ACC112 (cell line): ENCODE results near the gene CTDP1.
"Not testable (repeated sequence)": the region's sequence is repeated elsewhere in the genome, so short reads cannot be mapped to it uniquely, and the experiment has no call there.

ENCODE experiments used
- H2AFZ ChIP-seq: fragments of 200-600 bp; sonication (generic); one replicate; pipeline ENCODE4 v1.6.0; 2017; ENCODE audit warnings: antibody characterized with exemption, low read length; ENCODE audit not compliant: unreplicated experiment
- H3K27ac ChIP-seq: fragments of 200-600 bp; sonication (generic); 2 replicates; pipeline ENCODE4 v1.5.1; 2014; ENCODE audit warnings: low read depth, mild to moderate bottlenecking, antibody characterized with exemption, low read length, moderate library complexity
- H3K27me3 ChIP-seq: fragments of 200-600 bp; sonication (generic); 2 replicates; pipeline ENCODE4 v1.6.1; 2014; ENCODE audit warnings: mild to moderate bottlenecking, antibody characterized with exemption, low read length, moderate library complexity, mixed read lengths; ENCODE audit not compliant: insufficient read depth
- H3K36me3 ChIP-seq: fragments of 200-600 bp; sonication (generic); 2 replicates; pipeline ENCODE4 v1.6.1; 2016; ENCODE audit warnings: mild to moderate bottlenecking, antibody characterized with exemption, low read length, moderate library complexity, mixed read lengths; ENCODE audit not compliant: insufficient read depth
- H3K4me1 ChIP-seq: fragments of 200-600 bp; sonication (generic); one replicate; pipeline ENCODE4 v1.6.1; 2016; ENCODE audit warnings: low read length, mixed read lengths; ENCODE audit not compliant: insufficient read depth, unreplicated experiment, control insufficient read depth
- H3K4me3 ChIP-seq: fragments of 200-600 bp; sonication (generic); 2 replicates; pipeline ENCODE4 v1.5.1; 2014; ENCODE audit warnings: mild to moderate bottlenecking, low read depth, low read length
- H3K79me2 ChIP-seq: fragments of 200-600 bp; sonication (generic); one replicate; pipeline ENCODE4 v1.6.0; 2016; ENCODE audit warnings: low read length; ENCODE audit not compliant: control insufficient read depth, unreplicated experiment, insufficient read depth

Gene CTDP1

GRCh38 chr18:79736230-79736629, 56.6 kb downstream of the CTDP1 start:
- Histone ChIP-seq H3K27ac (no peak overlapping the region), H3K4me1 (no peaks in the 10 kb centered on the region), H2AFZ (no peak overlapping the region), H3K79me2 (no peaks in the 10 kb centered on the region), H3K27me3 (no peaks in the 10 kb centered on the region), H3K4me3 (no peak overlapping the region), H3K36me3 (peaks cover 86% of the 10 kb centered on the region)

- no peaks in the 10 kb centered on the region for H3K4me1 ChIP-seq
- no peaks in the 10 kb centered on the region for H3K79me2 ChIP-seq
- no peaks in the 10 kb centered on the region for H3K27me3 ChIP-seq
- H3K36me3 ChIP-seq: peaks cover 86% of the 10 kb centered on the region
- no peak overlapping the region for H3K4me3 ChIP-seq
- no peak overlapping the region for H2AFZ ChIP-seq
- H3K27ac ChIP-seq: no peak overlapping the region
Observed at GRCh38 chr18:79736846-79737245, 57.2 kb downstream of the CTDP1 start.

GRCh38 chr18:79737426-79737825, 57.8 kb downstream of the CTDP1 start:
- no peak overlapping the region for H2AFZ ChIP-seq
- H3K27me3 ChIP-seq: no peaks in the 10 kb centered on the region
- no peak overlapping the region for H3K27ac ChIP-seq
- H3K36me3 ChIP-seq: peaks cover 82% of the 10 kb centered on the region
- no peaks in the 10 kb centered on the region for H3K4me1 ChIP-seq
- H3K79me2 ChIP-seq: no peaks in the 10 kb centered on the region
- H3K4me3 ChIP-seq: no peak overlapping the region

GRCh38 chr18:79738041-79738461, 58.4 kb downstream of the CTDP1 start:
- Histone ChIP-seq H3K36me3 (peaks cover 80% of the 10 kb centered on the region), H2AFZ (no peak overlapping the region), H3K27ac (no peak overlapping the region), H3K4me3 (no peak overlapping the region), H3K79me2 (no peaks in the 10 kb centered on the region), H3K27me3 (no peaks in the 10 kb centered on the region), H3K4me1 (no peaks in the 10 kb centered on the region)

GRCh38 chr18:79738581-79739439, 59.2 kb downstream of the CTDP1 start:
- Histone ChIP-seq H3K4me3 (no peak overlapping the region), H3K36me3 (peaks cover 73% of the 10 kb centered on the region), H3K27ac (no peak overlapping the region), H3K4me1 (no peaks in the 10 kb centered on the region), H3K79me2 (no peaks in the 10 kb centered on the region), H3K27me3 (no peaks in the 10 kb centered on the region), H2AFZ (no peak overlapping the region)

GRCh38 chr18:79739440-79739778, 59.8 kb downstream of the CTDP1 start:
- Histone ChIP-seq H2AFZ (no peak overlapping the region), H3K4me3 (no peak overlapping the region), H3K36me3 (peaks cover 67% of the 10 kb centered on the region), H3K4me1 (no peaks in the 10 kb centered on the region), H3K79me2 (no peaks in the 10 kb centered on the region), H3K27me3 (no peaks in the 10 kb centered on the region), H3K27ac (no peak overlapping the region)

GRCh38 chr18:79740047-79740446, 60.4 kb downstream of the CTDP1 start:
- not testable (repeated sequence) for H3K79me2 ChIP-seq, H3K27ac ChIP-seq
- peaks cover 60% of the 10 kb centered on the region for H3K36me3 ChIP-seq

GRCh38 chr18:79740521-79741361, 61.1 kb downstream of the CTDP1 start:
- Histone ChIP-seq H2AFZ (no peak overlapping the region), H3K27me3 (no peaks in the 10 kb centered on the region), H3K79me2 (no peaks in the 10 kb centered on the region), H3K36me3 (peaks cover 55% of the 10 kb centered on the region), H3K4me3 (no peak overlapping the region), H3K27ac (no peak overlapping the region), H3K4me1 (no peaks in the 10 kb centered on the region)

More at GRCh38 chr18:79740047-79740446, 60.4 kb downstream of the CTDP1 start:
- H3K4me3 ChIP-seq, H2AFZ ChIP-seq, H3K4me1 ChIP-seq, H3K27me3 ChIP-seq: not testable (repeated sequence)

GRCh38 chr18:79741362-79741700, 61.7 kb downstream of the CTDP1 start:
- H2AFZ ChIP-seq: no peak overlapping the region
- H3K27me3 ChIP-seq: no peaks in the 10 kb centered on the region
- no peak overlapping the region for H3K27ac ChIP-seq
- no peaks in the 10 kb centered on the region for H3K4me1 ChIP-seq
- no peaks in the 10 kb centered on the region for H3K79me2 ChIP-seq
- no peak overlapping the region for H3K4me3 ChIP-seq
- H3K36me3 ChIP-seq: peaks cover 49% of the 10 kb centered on the region

GRCh38 chr18:79742076-79742475, 62.5 kb downstream of the CTDP1 start:
- Histone ChIP-seq H3K79me2 (no peaks in the 10 kb centered on the region), H3K36me3 (peaks cover 49% of the 10 kb centered on the region), H3K4me3 (no peak overlapping the region), H2AFZ (no peak overlapping the region), H3K4me1 (no peaks in the 10 kb centered on the region), H3K27me3 (no peaks in the 10 kb centered on the region), H3K27ac (no peak overlapping the region)

GRCh38 chr18:79744625-79745024, 65.0 kb downstream of the CTDP1 start:
- Histone ChIP-seq H3K79me2 (no peaks in the 10 kb centered on the region), H2AFZ (no peak overlapping the region), H3K36me3 (peaks cover 37% of the 10 kb centered on the region; the same call in 1 of the 2 replicates), H3K4me3 (no peak overlapping the region), H3K4me1 (no peaks in the 10 kb centered on the region), H3K27ac (no peak overlapping the region), H3K27me3 (no peaks in the 10 kb centered on the region)
